Left kidney (tissue), 8 donors: ENCODE results near the gene SPINK8. TPM values are rescaled to one million over a fixed set of nuclear protein-coding genes. Genes with fewer than 3 reads are reported as not detected.
"Not testable (repeated sequence)": the region's sequence is repeated elsewhere in the genome, so short reads cannot be mapped to it uniquely, and the experiment has no call there.

ENCODE experiments used
- DNase-seq: peaks from one replicate; pipeline ENCODE4 v3.0.0-alpha.2; 2013
- long read RNA-seq, 8 donors: transcript quantifications; one replicate each; lab custom pipeline, GENCODE V29; 2026
- polyA plus RNA-seq: library from polyadenylated mRNA; unstranded; fragments of 120-200 nt; gene quantifications from one replicate; pipeline ENCODE4 v1.2.1, GENCODE V29; 2013; ENCODE audit not compliant: insufficient read length

SPINK8 gene
- 0.43 TPM for polyA plus RNA-seq
- long read RNA-seq, donor 1 = 0 reads
- long read RNA-seq, donor 2 = 0 reads
- long read RNA-seq, donor 3 = 0 reads
- long read RNA-seq, donor 4 = 0 reads
- long read RNA-seq, donor 5 = 0 reads
- long read RNA-seq, donor 6 = 0 reads
- long read RNA-seq, donor 7 = 0 reads
- long read RNA-seq, donor 8 = 0 reads

DNA sequence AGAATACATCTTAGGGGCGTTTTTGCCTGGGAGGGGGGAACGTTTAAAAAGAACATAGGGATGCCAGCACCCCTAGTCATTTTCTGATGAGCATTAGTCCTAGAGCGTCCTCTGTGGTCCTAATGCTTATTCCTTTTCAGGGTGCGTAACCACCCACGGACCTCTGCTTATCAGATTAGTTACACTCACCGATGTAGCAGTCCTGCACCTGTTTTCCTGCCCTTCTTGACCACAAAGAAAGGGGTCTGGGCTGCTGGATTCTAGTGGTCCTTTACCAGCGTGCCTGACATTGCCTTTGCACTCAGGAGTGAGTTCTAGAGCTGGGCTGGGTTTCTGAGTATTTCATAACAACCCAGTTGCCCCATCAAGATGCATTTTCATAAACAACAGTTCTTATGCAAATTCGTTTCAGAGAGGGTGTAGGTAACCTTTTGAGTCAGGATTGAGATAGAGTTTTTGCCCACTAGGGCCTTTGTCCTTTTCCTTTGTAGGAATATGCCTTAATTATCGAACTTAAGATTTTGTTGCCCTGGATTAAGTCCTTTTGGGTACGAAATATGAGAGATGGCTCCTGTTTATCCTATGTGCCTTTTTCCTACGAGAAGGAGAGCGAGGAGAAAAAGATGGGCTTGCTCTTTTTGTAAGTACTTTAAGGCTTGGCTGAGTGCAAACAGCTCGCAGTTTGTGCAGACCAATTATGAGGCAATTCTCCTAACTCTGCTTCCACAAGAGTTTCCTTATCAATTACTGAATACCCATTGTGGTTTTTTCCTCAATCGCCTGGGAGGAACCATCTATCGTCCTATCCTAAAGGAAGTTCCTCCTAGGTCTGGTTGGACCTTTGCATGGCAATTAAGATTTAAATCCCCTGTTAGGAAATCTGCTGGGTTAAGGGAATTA, at the start of gene SPINK8:
Gene SPINK8, minus strand, starts transcription at position 316 of the 900 bp plus-strand sequence. CDS start 5,320 bp downstream, outside the sequence.
- DNase-seq = not testable (repeated sequence)

DNA sequence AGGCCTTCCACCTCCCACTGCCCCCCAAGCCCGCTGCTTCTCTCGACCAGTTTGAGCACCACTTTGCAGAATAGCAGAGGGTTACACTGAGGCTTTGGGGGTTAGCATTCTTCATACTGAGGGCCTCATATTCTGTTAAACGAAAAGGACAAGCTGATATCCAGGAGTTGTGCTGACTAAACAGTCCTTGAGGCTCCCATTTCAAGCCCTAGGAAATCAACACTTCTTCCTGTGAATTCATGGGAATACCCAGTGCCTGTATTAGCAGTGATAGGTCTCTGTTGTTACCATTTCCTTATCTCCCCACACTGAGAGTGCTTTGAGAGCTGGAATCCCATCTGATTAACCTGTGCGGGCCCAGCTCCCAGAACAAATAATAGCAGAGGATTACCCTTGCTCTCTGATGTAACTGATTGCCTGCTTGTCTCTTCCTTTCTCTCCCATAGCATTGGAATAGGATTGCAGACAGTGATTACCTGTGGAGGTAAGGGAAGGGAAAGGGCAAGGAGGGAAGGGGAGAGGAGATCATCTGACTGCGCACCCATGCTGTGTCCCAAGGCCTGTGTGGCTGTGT, 39.5 kb upstream of the SPINK8 start:
- DNase-seq = no peak

DNA sequence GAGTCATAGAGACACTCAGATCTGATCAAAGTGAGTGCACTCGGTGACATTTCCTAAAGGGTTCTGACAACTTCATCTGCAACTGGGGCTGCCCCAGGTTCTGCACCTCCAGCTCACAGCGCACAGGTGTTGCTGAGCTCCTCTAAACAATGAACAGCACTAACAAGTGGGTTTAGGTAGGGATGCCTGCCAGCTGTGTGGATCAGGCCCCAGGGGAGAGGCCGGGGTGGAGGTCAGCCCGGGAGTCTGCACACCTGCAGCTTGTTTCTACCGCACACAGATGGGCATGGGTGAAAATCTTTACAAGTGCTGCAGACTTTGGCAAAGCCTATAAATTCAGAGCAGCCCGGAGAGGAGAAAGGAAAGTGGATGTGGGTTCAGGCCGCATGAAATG, 38.9 kb upstream of the SPINK8 start:
- no peak for DNase-seq

DNA sequence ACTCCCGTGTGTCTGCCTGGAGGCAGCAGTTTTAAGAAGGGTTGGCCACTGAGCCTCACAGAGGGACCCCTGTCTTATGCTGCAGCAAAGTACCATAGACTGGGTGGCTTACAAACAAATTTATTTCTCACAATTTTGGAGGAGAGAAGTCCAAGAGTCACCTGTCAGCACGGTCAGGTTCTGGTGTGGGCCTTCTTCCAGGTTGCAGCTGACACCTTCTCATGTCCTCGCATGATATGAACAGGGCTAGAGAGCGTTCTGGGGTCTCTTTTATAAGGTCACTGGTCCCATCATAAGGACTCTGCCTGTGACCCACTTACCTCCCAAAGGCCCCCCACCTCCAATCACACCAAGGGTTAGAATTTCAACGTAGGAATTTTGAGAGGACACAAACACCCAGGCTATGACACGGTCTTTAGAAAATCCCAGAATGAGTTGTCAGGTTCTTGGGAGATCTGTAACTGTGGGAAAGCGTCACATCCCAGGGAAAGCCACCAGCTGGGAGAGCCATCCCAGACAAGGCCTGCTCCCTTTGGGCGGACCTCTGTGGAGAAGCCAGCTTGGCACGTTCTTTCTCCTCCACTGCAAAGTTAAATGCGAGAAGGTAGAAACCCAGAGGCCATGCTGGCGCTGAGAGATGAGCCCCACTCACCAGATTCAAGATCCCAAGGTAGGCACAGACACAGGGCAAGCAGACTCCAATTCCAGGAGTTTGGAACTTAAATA, 38.4 kb upstream of the SPINK8 start, which contains the start of gene FBXW12:
Gene FBXW12, plus strand, starts transcription at position 569 of the 726 bp plus-strand sequence. CDS start 549 bp downstream, outside the sequence.
- DNase-seq = no peak

DNA sequence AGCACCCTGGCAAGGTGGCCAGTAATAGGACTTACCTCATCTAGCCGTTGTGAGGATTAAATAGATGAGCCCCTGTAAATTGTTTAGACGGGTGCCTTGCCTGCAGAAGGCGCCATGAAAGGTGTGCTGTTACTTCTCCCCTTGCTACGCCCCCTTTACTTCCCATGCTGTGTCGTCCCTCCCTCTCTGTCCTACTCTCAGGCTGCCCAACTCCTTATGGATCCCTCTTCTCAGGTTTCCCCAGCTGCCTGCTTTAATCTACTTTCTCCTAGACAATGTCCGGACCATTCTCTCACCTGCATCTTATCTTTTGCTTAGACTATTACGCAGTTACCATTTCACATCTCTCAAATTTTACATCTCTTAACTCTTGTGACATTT, 36.9 kb upstream of the SPINK8 start:
- DNase-seq = peak; percentile 10

DNA sequence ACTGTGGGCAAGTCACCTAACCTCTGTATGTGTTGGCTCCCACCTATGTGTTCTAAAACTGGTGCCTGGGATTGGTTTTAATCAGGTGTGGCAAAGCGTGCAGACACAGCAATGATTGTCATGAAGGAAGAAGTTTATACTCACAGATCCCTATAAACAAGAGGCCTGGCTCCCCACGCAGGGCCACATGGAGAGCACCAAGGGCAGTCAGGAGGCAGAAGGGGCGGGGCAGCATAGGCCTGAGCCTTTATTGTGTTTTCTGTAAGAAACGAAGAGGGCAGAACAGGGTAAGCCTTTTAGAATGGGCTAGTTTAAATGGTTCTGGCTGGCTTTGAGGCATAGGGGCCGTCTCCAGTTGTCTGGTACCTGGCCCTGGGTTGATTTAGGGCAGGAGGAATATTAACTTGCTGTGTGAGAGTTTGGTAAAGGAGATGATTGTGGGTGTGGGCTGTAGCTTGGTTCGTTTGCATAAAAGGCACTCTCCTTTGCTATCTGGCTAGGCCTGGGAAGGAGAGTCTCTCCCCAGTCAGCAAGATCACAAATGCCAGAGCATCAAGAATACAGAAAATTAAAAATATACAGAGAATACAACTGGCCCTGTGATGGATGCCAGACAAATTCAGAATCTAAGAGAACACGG, 36.4 kb upstream of the SPINK8 start:
- peak; percentile 7 for DNase-seq

DNA sequence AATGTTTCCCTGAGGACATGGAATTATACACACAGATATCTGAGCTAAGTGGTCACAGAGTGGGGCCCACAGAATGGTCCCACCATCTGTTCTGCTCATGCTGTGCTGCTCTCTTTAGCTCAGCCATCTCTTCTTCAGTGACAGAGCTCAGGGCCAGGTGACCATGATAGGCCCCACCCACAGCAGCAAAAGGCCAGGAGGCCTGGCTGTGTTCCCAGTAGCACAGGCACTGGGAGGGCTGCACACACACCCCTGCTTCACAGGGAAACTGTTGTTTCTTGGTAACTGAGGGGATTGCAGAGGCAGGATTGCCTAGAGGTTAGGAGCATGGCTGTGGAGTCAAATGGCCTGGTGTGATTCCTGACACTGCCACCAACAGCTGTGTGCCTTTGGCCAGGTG, 33.7 kb upstream of the SPINK8 start:
- DNase-seq = no peak

DNA sequence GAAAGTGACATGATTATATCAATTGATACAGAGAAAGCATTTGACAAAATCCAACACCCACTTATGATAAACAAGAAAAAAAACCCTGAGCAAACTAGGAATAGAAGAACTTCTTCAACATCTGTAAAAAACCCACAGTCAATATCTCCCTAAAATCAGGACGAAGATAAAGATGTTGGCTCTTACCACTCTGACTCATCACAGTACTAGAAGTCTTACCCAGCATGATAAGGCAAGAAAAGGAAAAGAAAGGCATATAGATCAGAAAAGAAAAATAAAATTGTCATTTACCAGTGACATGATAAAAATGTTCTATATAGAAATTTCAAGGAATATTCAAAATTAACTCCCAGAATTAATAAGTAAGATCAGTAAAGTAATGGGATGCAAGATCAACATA, 31.4 kb upstream of the SPINK8 start:
- DNase-seq = no peak

DNA sequence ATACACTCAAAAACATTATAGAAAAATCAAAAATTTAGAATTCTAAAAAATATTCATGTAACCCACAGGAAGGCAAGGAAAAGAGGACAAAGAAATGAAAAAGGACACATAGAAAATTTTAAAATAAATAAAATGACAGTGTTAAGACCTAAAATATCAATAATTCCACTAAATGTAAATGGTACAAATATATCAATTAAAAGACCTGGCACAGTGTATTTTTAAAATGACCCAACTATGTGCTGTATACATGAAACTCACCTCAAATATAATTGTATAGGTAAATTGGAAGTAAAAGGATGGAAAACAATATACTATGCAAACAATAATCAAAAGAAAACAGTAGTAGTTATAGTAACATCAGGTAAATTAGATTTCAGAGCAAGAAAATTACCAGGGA, 28.5 kb upstream of the SPINK8 start:
- no peak for DNase-seq

DNA sequence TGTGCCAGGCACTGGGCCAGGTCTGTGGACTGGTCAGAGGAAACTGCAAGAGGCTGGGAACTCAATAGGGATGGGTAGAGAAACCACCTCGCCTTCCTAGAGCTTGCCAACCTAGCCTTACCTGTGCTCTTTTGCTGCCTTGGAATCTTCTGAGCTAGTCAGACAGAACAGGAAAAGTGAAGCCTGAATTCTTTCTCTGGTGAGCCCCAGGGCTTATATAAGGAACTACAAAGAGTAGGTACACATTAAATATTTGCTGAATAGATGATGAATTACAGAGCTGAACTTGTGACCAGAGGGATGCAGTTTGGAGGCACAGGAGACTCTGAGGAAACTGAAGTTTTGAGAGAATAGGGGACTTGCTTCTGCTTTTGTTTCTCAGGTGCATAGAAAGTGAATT, 23.0 kb upstream of the SPINK8 start:
- no peak for DNase-seq

DNA sequence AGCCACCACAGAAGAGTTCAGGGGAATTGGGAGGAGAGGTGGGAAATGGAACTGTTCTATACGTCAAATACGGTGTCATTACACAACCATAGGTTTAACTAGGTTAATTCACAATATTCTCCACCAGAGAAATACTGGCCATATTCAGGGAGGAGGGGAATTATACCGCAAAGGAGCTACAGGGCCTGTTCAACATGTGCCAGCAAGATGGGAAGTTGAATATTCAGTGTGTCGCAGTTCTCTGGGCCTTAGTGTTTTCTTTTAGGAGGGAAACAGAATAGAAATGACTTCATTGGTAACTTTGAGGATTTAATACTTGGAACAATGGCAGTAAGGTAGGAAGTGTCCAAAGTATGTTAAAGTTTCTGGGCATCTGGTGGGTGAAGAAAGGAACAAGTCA, 20.5 kb upstream of the SPINK8 start:
- no peak for DNase-seq

DNA sequence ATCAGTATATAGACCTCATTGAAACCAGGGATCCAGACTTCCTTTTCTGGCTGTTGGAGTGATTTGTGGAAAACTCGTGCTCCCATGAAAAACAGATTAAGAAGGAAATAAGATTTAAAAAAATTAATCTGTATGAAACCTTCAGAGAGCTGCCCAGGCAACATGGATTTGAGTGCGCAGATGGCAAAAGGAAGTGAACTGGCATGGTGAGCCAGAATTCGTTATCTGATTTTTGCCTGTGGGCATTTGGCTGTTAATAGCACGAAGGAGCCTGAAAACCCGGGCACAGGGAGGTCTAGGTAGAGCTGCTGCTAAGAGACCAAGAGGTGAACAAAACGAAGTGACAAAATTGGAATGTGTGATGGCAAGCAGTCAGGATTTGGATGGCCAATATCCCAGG, 19.1 kb upstream of the SPINK8 start:
- DNase-seq = no peak

DNA sequence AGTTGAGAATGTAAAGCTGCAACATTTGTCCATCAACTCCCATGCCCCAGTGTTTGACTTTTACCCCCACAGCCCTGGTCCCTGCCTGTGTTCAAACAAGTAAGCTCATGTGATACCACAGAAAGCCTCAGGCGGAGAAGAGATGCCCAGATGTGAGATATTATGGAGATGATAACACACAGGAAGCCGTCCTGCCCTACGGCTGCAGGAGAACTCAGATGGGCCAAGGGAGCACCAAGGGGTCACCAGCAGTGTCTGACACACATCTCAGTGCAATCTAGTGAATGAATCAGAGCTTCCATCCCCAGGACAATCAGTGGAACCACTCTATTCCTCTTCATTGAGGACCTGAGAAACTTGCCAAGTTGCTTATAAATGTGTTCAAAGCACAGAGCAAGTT, 14.0 kb upstream of the SPINK8 start:
- DNase-seq = no peak

DNA sequence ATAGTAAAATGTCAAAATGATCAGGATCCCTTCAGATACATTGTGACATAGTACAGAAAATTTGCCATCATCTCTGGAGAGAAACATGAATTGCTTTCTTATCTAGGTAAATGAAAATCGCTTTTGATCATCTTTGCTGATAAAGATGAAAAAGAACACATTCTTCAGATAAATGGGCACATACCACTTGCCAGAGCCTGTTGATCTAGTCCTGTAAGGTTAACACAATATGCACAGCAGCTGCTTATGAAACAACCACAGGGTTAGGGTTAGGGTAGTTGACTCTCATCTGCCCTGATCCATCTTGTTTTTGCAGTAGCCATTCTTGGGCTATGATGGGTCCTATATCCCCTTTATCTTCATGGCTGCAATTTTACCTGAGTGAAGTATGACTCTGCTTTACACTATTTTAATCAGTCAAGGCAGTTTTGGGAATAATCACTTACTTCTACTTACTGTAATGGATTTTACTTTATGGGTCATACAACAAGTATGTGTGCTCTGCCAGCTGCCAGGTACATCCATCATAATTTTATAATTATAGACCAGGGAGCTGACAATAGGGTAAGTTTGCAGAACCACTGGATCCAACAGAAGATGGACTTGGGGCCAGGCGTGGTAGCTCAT, 12.6 kb upstream of the SPINK8 start:
- DNase-seq = no peak

DNA sequence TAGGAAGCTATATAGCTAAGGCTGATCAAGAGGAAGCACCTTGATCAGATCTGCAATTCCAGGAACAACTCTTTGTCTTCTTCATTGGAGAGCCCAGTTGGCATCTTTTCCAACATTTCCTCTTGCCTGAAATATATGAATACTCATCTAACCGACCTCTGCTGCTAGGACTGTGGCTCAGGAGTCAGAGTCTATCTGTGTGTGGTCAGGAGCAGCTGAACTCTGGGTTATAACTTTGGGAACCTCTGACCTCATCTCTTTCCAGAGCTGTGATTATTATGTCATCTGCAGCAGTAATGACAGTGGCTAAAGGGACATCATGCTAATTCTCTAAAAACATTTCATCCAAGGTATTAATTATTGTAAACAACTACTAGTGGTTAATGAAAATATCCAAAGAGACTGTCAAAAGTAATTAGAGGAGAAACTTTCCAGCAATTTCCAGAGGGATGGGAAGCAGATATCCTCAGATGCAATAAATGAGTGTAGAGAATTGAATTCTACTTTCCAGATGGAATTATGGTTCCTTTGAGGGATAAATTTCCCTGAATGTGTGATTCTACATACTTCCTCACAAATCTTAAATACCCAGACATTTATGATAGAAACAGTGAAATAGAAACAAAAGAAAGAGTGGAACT, 11.5 kb upstream of the SPINK8 start:
- no peak for DNase-seq

DNA sequence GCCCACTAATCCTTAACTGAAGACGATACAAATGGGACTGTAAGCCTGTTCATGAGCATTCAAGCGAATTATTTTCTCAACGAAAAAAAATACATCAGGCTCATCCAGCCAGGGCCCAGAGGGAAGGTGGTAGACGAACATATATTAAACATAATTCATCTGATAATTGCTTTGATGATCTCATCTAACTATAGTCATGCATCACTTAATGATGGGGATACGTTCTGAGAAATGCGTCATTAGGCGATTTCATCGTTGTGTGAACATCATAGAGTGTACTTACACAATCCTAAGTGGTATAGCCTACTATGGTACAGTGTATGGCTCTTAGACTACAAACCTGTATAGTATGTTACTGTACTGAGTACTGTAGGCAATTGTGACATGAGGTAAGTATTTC, 10.0 kb upstream of the SPINK8 start:
- DNase-seq = no peak

DNA sequence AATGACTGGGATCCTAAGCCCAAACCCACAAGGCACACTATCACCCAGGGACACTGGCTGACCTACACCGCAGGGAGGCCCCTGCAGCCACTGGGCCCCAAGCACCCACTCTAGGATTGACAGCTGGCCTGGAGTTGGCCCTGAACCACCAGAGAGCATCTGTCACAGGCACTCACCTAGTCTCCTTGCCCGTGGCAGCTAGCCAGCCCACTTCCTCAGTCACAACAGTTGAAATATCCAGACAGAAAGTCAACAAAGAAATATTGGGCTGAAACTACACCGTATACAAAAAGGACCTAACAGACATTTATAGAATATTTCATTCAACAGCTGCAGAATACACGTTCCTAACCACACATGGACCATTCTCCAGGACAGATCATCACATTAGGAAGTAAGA, 5.2 kb upstream of the SPINK8 start:
- no peak for DNase-seq

DNA sequence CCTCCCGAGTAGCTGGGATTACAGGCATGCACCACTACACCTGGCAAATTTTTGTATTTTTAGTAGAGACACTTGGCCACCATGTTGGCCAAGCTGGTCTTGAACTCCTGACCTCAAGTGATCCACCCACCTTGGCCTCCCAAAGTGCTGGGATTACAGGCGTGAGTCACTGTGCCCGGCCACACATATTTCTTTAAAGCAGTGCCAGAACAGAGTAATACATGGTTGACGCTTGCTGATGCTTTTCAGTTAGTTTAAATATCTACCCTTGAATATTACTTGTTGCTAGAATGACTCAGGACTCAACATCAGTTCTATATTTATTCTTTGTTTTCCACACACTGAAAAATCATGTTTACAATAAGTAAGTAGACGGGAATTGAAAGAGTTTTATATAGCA, 4.1 kb upstream of the SPINK8 start:
- not testable (repeated sequence) for DNase-seq

DNA sequence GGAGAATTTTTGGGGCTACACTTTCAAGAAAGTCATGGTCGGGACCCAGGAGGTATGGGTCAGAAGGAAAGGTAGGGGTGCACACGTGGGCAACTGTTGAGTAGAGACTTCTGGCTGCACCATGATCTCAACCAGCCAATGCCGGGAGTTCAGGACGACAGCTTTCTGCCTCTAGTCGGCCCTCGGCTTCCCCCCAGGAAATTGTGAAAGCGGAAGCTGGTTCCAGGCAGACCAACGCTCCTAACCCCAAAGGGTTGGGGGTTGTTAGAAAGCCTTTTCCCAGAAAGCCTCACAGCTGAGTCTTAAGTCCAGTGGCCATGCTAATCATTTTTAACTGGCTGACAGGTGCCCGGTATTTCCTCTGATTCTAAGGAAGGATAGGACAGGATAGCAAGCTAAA, 1.8 kb upstream of the SPINK8 start:
- not testable (repeated sequence) for DNase-seq

DNA sequence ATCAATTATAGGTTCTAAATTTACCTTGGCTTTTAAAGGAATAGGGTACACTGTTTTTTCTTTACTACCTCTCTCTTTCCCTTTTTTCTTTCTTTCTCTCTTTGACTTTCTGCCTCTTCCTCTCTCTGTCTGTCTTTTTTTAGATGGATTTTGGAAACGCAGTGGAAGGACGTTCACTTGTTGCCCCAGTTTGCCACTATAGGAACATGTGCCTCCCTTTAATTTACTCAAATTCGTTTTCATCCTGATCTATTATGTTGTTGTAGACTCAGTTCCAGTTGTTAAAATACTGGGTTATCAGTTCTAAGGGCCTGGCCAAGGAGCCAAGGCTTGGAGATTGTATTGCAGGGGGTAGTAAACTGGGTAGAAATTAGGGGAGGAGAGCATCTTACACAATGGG, 1.1 kb upstream of the SPINK8 start:
- DNase-seq = no peak
